PC-9 (cell line): ENCODE measurements around the gene TPK1. TPM values are rescaled to one million over a fixed set of nuclear protein-coding genes. Genes with fewer than 3 reads are reported as not detected.

Source experiments
- BruUV-seq: library from RNA; stranded (reverse); fragments of 400-500 nt; replicated peaks from 2 replicates; lab custom pipeline; 2021; lab: Mats Ljungman, UMichigan
- CTCF ChIA-PET: fragments of 300-600 bp; sonication (Branson Sonifier 250); formaldehyde crosslinking; loops from one replicate; lab custom pipeline; 2022; ENCODE audit warnings: antibody characterized with exemption; lab: Charles Lee
- POLR2A ChIA-PET: fragments of 300-600 bp; sonication (Branson Sonifier 250); formaldehyde crosslinking; loops from one replicate; lab custom pipeline; 2022; ENCODE audit warnings: antibody characterized with exemption; ENCODE audit not compliant: unreplicated experiment; lab: Charles Lee
- DNase-seq, 2 experiments: peaks; one replicate each; pipeline versions ENCODE4 v3.0.0 to v3.0.0-alpha.2; 2015 to 2022; ENCODE audit warnings: mixed read lengths in 1 of 2
- H2AFZ ChIP-seq: fragments of 200-600 bp; sonication (generic); 2 replicates; pipeline ENCODE4 v1.8.1; 2017; ENCODE audit warnings: antibody characterized with exemption
- H3F3A ChIP-seq: fragments of 200-600 bp; sonication (generic); 2 replicates; pipeline ENCODE4 v1.8.1; 2017; ENCODE audit warnings: antibody characterized with exemption, mild to moderate bottlenecking, low read depth; ENCODE audit not compliant: insufficient read depth
- H3K27ac ChIP-seq: fragments of 200-600 bp; sonication (generic); 2 replicates; pipeline ENCODE4 v1.6.1; 2016; ENCODE audit warnings: mixed run types
- H3K27me3 ChIP-seq: fragments of 200-600 bp; sonication (generic); 2 replicates; pipeline ENCODE4 v1.6.1; 2016; ENCODE audit warnings: low read depth, mixed run types; ENCODE audit not compliant: insufficient read depth
- H3K36me3 ChIP-seq: fragments of 200-600 bp; sonication (generic); 2 replicates; pipeline ENCODE4 v1.6.1; 2016; ENCODE audit warnings: low read depth, mixed run types
- H3K4me1 ChIP-seq: fragments of 200-600 bp; sonication (generic); replicated peaks from 2 replicates; pipeline ENCODE4 v1.6.1; 2016; ENCODE audit warnings: mixed run types; ENCODE audit not compliant: insufficient read depth
- H3K4me2 ChIP-seq: fragments of 200-600 bp; sonication (generic); 2 replicates; pipeline ENCODE4 v1.6.1; 2017; ENCODE audit warnings: mixed run types
- H3K4me3 ChIP-seq: fragments of 200-600 bp; sonication (generic); 2 replicates; pipeline ENCODE4 v1.6.1; 2016; ENCODE audit warnings: mixed run types
- H3K79me2 ChIP-seq: fragments of 200-600 bp; sonication (generic); 2 replicates; pipeline ENCODE4 v1.6.1; 2017; ENCODE audit warnings: low read depth, mixed run types
- H3K9me2 ChIP-seq: fragments of 200-600 bp; sonication (generic); 2 replicates; pipeline ENCODE4 v1.8.1; 2017; ENCODE audit warnings: mild to moderate bottlenecking; ENCODE audit not compliant: insufficient read depth
- H3K9me3 ChIP-seq: fragments of 200-600 bp; sonication (generic); 2 replicates; pipeline ENCODE4 v1.8.1; 2016; ENCODE audit warnings: low read depth; ENCODE audit not compliant: insufficient read depth
- H4K20me1 ChIP-seq: fragments of 200-600 bp; sonication (generic); 2 replicates; pipeline ENCODE4 v1.8.1; 2017; ENCODE audit not compliant: insufficient read depth
- EZH2 ChIP-seq: fragments of 200-600 bp; sonication (generic); IDR thresholded peaks from 2 replicates; pipeline ENCODE4 v1.8.0; 2017; ENCODE audit warnings: antibody characterized with exemption, low read depth
- intact Hi-C: fragments of 100-400 bp; cut with micrococcal nuclease; formaldehyde crosslinking; loops from one replicate; pipeline ENCODE4 v1.10.0; 2022; ENCODE audit not compliant: unreplicated experiment
- total RNA-seq: library from RNA; stranded (reverse); gene quantifications from 2 replicates; pipeline ENCODE4 v1.2.3, GENCODE V29; 2021
- TF ChIP-seq, protein P1 (sequence below): fragments of 200-600 bp; sonication (generic); conservative IDR thresholded peaks from 2 replicates; pipeline ENCODE4 v1.6.1; 2017; ENCODE audit warnings: mixed run types, antibody characterized with exemption, mild to moderate bottlenecking, moderate library complexity

TPK1 gene
- total RNA-seq, 1 experiment from 2014 or later = 0.90 TPM

DNA sequence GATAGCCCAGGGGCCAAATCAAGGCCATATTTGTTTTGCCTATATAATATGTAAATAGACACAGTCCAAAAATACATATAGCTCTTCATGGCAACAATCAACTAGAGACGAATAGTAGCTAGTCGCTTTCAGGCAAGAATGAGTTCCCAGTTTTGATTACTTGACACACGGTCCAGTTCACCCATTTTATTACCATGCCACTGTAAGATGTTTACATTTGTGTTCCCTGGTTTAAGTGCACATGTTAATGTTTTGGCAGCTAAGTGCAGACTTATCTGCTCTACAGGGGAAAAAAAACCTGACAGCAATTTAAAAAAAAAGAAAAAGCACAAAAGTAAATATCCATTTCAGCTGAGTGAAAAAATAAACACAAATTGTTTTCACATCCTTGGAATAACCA is 213.1 kb downstream of the TPK1 start:
- Histone ChIP-seq H3K4me3 (no peak overlapping the region), H4K20me1 (no peaks in the 10 kb centered on the region), H2AFZ (no peak overlapping the region), H3F3A (no peaks in the 10 kb centered on the region), H3K9me2 (no peaks in the 10 kb centered on the region), H3K27me3 (no peaks in the 10 kb centered on the region), H3K79me2 (no peaks in the 10 kb centered on the region), H3K9me3 (no peaks in the 10 kb centered on the region), H3K4me2 (no peak overlapping the region), H3K4me1 (no peaks in the 10 kb centered on the region), H3K27ac (no peak overlapping the region), H3K36me3 (no peaks in the 10 kb centered on the region)
- DNase-seq = no peak
- TF ChIP-seq EZH2 = no peak
- TF ChIP-seq, protein P1, sequence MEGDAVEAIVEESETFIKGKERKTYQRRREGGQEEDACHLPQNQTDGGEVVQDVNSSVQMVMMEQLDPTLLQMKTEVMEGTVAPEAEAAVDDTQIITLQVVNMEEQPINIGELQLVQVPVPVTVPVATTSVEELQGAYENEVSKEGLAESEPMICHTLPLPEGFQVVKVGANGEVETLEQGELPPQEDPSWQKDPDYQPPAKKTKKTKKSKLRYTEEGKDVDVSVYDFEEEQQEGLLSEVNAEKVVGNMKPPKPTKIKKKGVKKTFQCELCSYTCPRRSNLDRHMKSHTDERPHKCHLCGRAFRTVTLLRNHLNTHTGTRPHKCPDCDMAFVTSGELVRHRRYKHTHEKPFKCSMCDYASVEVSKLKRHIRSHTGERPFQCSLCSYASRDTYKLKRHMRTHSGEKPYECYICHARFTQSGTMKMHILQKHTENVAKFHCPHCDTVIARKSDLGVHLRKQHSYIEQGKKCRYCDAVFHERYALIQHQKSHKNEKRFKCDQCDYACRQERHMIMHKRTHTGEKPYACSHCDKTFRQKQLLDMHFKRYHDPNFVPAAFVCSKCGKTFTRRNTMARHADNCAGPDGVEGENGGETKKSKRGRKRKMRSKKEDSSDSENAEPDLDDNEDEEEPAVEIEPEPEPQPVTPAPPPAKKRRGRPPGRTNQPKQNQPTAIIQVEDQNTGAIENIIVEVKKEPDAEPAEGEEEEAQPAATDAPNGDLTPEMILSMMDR = no peak
- ChIA-PET CTCF (no interaction called here), POLR2A (no interaction called here)
- BruUV-seq = no TSS peak
- intact Hi-C loops = no loop called here

- Histone ChIP-seq H3K4me1 (no peaks in the 10 kb centered on the region), H3K79me2 (no peaks in the 10 kb centered on the region), H3K9me2 (no peaks in the 10 kb centered on the region), H2AFZ (no peak overlapping the region), H3K9me3 (no peaks in the 10 kb centered on the region), H3K4me2 (no peak overlapping the region), H3K27me3 (no peaks in the 10 kb centered on the region), H3K4me3 (no peak overlapping the region), H4K20me1 (no peaks in the 10 kb centered on the region), H3F3A (no peaks in the 10 kb centered on the region), H3K27ac (no peak overlapping the region), H3K36me3 (no peaks in the 10 kb centered on the region)
- CTCF ChIA-PET = no interaction called here
- intact Hi-C loops = no loop called here
- TF ChIP-seq, protein P1 = no peak
- no peak for TF ChIP-seq EZH2
- POLR2A ChIA-PET = no interaction called here
- no TSS peak for BruUV-seq
- DNase-seq = no peak
Observed at GRCh38 chr7:144606261-144606660, 229.6 kb downstream of the TPK1 start.

DNA sequence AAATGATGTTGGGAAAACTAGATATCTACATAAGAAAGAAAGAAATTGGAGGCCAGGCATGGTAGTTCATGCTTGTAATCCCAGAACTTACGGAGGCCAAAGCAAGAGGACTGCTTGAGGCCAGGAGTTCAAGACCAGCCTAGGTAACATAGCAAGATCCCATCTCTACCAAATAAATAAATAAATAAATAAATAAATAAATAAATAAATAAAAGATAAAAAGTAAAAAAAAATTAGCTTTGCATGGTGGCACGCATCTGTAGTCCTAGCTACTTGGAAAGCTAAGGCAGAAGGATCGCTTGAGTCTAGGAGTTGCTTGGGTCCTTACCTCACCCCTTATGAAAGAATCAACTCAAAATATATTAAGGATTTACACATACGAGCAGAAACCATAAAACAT is 238.9 kb downstream of the TPK1 start:
- no peak for DNase-seq
- H3K9me2 ChIP-seq = no peaks in the 10 kb centered on the region
- H3K4me3 ChIP-seq = no peak overlapping the region
- no peaks in the 10 kb centered on the region for H3K9me3 ChIP-seq
- no peaks in the 10 kb centered on the region for H3K36me3 ChIP-seq
- TF ChIP-seq, protein P1 = no peak
- TF ChIP-seq EZH2 = no peak
- ChIA-PET POLR2A (no interaction called here), CTCF (no interaction called here)
- no peaks in the 10 kb centered on the region for H3F3A ChIP-seq
- H2AFZ ChIP-seq = no peak overlapping the region
- H3K27ac ChIP-seq = no peak overlapping the region
- no peaks in the 10 kb centered on the region for H3K79me2 ChIP-seq
- BruUV-seq = no TSS peak
- H4K20me1 ChIP-seq = no peaks in the 10 kb centered on the region
- no peak overlapping the region for H3K4me2 ChIP-seq
- intact Hi-C loops = no loop called here
- H3K4me1 ChIP-seq = no peaks in the 10 kb centered on the region
- no peaks in the 10 kb centered on the region for H3K27me3 ChIP-seq
